ENCODE results near the gene RAB26.
A peak's percentile ranks its signal among the peaks of the same experiment; 100 is the strongest.

RAB26 gene

DNA sequence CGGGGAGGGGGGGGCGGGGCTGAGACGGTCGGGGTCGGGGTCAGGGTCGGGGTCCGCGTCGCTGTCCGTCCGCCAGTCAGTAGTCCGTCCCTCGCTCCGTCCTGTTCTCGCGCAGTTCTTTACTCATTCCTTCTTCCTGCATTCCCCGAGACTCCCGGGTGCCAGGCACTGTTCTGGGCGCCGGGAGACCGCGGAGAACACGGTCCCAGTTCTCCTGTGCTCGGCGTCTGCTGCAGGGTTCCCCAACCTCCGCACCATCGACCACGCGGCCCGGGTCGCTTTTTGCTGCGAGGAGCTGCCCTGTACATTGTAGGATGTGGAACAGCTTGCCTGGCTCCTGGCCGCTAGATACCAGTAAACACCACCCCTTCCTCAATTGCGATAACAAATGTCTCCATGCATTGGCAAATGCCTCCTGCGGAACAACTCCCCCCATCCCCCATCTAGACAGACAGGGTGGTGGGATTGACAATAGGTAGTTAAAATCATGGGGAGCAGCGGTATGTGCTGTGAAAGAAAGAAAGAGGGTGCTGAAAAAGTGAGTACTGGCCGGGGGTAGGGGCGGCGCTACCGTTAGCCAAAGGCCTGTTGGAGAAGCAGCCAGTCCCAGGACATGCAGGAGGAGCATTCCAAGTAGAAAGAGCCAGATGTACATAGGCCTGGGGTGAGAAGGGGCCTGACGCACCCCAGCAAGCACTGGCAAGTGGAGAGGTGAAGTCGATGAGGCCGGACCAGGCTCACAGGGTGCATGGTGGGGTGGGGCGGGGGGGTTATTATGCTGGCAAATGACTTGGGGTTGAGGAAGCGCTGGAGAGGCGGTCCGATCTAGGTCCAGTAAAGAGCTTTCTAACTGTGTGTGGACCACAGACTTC, 7.8 kb downstream of the RAB26 start:
- CTCF ChIA-PET = interaction anchor here (0.6 to 3.8 kb wide), 8 partner anchors 16 to 309 kb away, joined by 3 to 26 read pairs (median 4); partner anchors contain the start of gene ECI1
- POLR2A ChIA-PET = interaction anchor here (0.5 to 2.6 kb wide), 88 partner anchors 7 to 749 kb away, joined by 3 to 92 read pairs (median 5); partner anchors contain the start of genes AMDHD2, ATP6V0C, BRICD5 and CEMP1
- Histone ChIP-seq H3K4me3 (ENCODE audit: low read depth, low read length) (peak overlapping the region; percentile 77), H3K9me3 (ENCODE audit: control insufficient read depth, insufficient read depth, low read depth, low read length) (no peaks in the 10 kb centered on the region), H3K36me3 (ENCODE audit: control insufficient read depth in 2 of 2, insufficient read depth in 1 of 2, low read length in 2 of 2) (peaks cover 0 to 40% of the 10 kb centered on the region in 2 experiments; a peak in 2 of 3 replicates), H3K4me1 (ENCODE audit: control insufficient read depth, insufficient read depth, low read length) (no peaks in the 10 kb centered on the region), H3K27ac (ENCODE audit: extremely low read depth, low read depth, low read length) (peak overlapping the region; percentile 20; the same call in 1 of the 2 replicates)
- TF ChIP-seq PRDM10 (tag by site-specific recombination; IDR thresholded peaks at IDR 0.05) (peak; percentile 25; the same call in 1 of the 2 replicates), ZNF426 (tag by site-specific recombination; IDR thresholded peaks at IDR 0.05) (no peak), KLF17 (tag by site-specific recombination; IDR thresholded peaks at IDR 0.05) (0 out of 2 replicates have a peak, but pooled peaks have one; percentile 38), ZNF473 (tag by site-specific recombination; IDR thresholded peaks at IDR 0.05) (no peak), BCL11B (tag by site-specific recombination; IDR thresholded peaks at IDR 0.05; ENCODE audit: low read depth) (0 out of 2 replicates have a peak, but pooled peaks have one; percentile 61), ZNF830 (tag by site-specific recombination; IDR thresholded peaks at IDR 0.05; ENCODE audit: low read depth) (no peak), ZEB2 (tag by site-specific recombination; IDR thresholded peaks at IDR 0.05) (no peak), CTCF (tag by site-specific recombination; IDR thresholded peaks at IDR 0.05) (peak; percentile 16; the same call in 1 of the 2 replicates), ZNF23 (tag by site-specific recombination; IDR thresholded peaks at IDR 0.05; ENCODE audit: borderline replicate concordance) (no peak), MYNN (tag by site-specific recombination; IDR thresholded peaks at IDR 0.05; ENCODE audit: borderline replicate concordance) (no peak), ZNF548 (tag by site-specific recombination; IDR thresholded peaks at IDR 0.05) (no peak), GLIS2 (tag by site-specific recombination; IDR thresholded peaks at IDR 0.05) (0 out of 2 replicates have a peak, but pooled peaks have one; percentile 12), ZSCAN30 (tag by site-specific recombination; IDR thresholded peaks at IDR 0.05) (no peak), IKZF3 (tag by site-specific recombination; IDR thresholded peaks at IDR 0.05) (no peak), ZBTB21 (tag by site-specific recombination; IDR thresholded peaks at IDR 0.05) (no peak), ZNF747 (tag by site-specific recombination; IDR thresholded peaks at IDR 0.05) (no peak), ZNF132 (tag by site-specific recombination; IDR thresholded peaks at IDR 0.05; ENCODE audit: borderline replicate concordance) (no peak), GLI4 (tag by site-specific recombination; IDR thresholded peaks at IDR 0.05) (no peak), ZBTB7A (tag by site-specific recombination; IDR thresholded peaks at IDR 0.05; ENCODE audit: low read depth) (0 out of 2 replicates have a peak, but pooled peaks have one; percentile 30), ZNF335 (tag by site-specific recombination; conservative IDR thresholded peaks at IDR 0.05) (peak; percentile 81)
- TF ChIP-seq, protein P1, sequence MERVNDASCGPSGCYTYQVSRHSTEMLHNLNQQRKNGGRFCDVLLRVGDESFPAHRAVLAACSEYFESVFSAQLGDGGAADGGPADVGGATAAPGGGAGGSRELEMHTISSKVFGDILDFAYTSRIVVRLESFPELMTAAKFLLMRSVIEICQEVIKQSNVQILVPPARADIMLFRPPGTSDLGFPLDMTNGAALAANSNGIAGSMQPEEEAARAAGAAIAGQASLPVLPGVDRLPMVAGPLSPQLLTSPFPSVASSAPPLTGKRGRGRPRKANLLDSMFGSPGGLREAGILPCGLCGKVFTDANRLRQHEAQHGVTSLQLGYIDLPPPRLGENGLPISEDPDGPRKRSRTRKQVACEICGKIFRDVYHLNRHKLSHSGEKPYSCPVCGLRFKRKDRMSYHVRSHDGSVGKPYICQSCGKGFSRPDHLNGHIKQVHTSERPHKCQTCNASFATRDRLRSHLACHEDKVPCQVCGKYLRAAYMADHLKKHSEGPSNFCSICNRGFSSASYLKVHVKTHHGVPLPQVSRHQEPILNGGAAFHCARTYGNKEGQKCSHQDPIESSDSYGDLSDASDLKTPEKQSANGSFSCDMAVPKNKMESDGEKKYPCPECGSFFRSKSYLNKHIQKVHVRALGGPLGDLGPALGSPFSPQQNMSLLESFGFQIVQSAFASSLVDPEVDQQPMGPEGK (tag by site-specific recombination; IDR thresholded peaks at IDR 0.05) = 0 out of 2 replicates have a peak, but pooled peaks have one; percentile 12
- TF ChIP-seq, protein P2, sequence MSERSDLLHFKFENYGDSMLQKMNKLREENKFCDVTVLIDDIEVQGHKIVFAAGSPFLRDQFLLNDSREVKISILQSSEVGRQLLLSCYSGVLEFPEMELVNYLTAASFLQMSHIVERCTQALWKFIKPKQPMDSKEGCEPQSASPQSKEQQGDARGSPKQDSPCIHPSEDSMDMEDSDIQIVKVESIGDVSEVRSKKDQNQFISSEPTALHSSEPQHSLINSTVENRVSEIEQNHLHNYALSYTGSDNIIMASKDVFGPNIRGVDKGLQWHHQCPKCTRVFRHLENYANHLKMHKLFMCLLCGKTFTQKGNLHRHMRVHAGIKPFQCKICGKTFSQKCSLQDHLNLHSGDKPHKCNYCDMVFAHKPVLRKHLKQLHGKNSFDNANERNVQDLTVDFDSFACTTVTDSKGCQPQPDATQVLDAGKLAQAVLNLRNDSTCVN (tag by site-specific recombination; optimal IDR thresholded peaks at IDR 0.05) = peak; percentile 49
- TF ChIP-seq, protein P3, sequence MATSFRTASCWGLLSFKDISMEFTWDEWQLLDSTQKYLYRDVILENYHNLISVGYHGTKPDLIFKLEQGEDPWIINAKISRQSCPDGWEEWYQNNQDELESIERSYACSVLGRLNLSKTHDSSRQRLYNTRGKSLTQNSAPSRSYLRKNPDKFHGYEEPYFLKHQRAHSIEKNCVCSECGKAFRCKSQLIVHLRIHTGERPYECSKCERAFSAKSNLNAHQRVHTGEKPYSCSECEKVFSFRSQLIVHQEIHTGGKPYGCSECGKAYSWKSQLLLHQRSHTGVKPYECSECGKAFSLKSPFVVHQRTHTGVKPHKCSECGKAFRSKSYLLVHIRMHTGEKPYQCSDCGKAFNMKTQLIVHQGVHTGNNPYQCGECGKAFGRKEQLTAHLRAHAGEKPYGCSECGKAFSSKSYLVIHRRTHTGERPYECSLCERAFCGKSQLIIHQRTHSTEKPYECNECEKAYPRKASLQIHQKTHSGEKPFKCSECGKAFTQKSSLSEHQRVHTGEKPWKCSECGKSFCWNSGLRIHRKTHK (tag by site-specific recombination; IDR thresholded peaks at IDR 0.05) = no peak

Measured in HEK293 (cell line).